ENCODE results near the gene CAMSAP3.

The CAMSAP3 gene

DNA sequence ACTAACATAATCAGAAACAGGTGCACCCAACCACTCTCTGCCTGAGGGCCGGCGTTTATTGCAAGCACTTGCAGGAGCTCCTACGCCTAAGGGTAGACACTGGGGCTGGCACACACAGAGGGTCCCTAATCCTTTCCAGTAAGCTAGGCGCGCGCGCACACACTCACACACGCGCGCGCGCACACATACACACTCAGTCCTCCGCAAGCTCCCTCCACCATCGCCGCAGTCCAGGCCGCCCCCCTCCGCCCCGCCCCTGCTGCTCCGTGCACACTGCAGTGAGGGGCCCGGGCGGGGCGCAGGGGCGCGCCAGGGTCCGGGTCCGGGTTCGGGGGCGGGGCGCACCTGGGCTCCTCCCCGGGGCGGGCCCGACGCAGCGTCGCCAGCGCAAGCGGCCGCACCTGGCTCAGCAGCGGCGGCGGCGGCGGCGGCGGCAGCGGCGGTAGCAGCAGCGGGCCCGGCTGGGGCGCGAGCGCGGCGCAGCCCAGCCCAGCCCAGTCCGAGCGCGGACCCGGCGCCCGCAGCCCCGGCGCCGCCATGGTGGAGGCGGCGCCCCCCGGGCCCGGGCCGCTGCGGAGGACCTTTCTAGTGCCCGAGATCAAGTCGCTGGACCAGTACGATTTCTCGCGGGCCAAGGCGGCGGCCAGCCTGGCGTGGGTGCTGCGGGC lies at the start of gene CAMSAP3:
Gene CAMSAP3, plus strand, starts transcription at position 398 of the 668 bp plus-strand sequence. Its CDS starts 140 bp downstream, at position 538.
- peak; percentile 14 for DNase-seq (ENCODE audit: low read depth)
- H3K4me3 ChIP-seq (ENCODE audit: control insufficient read depth, low read depth, low read length): no peak within 1 kb of the TSS

GRCh38 chr19:7545904-7546303 lies 49.8 kb upstream of the CAMSAP3 start:
- DNase-seq (ENCODE audit: low read depth): no peak
- TF ChIP-seq, protein P1, sequence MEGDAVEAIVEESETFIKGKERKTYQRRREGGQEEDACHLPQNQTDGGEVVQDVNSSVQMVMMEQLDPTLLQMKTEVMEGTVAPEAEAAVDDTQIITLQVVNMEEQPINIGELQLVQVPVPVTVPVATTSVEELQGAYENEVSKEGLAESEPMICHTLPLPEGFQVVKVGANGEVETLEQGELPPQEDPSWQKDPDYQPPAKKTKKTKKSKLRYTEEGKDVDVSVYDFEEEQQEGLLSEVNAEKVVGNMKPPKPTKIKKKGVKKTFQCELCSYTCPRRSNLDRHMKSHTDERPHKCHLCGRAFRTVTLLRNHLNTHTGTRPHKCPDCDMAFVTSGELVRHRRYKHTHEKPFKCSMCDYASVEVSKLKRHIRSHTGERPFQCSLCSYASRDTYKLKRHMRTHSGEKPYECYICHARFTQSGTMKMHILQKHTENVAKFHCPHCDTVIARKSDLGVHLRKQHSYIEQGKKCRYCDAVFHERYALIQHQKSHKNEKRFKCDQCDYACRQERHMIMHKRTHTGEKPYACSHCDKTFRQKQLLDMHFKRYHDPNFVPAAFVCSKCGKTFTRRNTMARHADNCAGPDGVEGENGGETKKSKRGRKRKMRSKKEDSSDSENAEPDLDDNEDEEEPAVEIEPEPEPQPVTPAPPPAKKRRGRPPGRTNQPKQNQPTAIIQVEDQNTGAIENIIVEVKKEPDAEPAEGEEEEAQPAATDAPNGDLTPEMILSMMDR (conservative IDR thresholded peaks at IDR 0.05; ENCODE audit: control insufficient read depth, insufficient read depth, low read depth, low read length): no peak
- H3K4me3 ChIP-seq (ENCODE audit: control insufficient read depth, low read depth, low read length): no peak overlapping the region

More for the DNA sequence above, at the start of gene CAMSAP3:
- TF ChIP-seq, protein P1 (conservative IDR thresholded peaks at IDR 0.05; ENCODE audit: control insufficient read depth, insufficient read depth, low read depth, low read length): no peak

GRCh38 chr19:7547159-7547558 lies 48.5 kb upstream of the CAMSAP3 start:
- TF ChIP-seq, protein P1 (conservative IDR thresholded peaks at IDR 0.05; ENCODE audit: control insufficient read depth, insufficient read depth, low read depth, low read length): no peak
- H3K4me3 ChIP-seq (ENCODE audit: control insufficient read depth, low read depth, low read length): no peak overlapping the region
- DNase-seq (ENCODE audit: low read depth): no peak

- no peak for DNase-seq (ENCODE audit: low read depth)
- no peak overlapping the region for H3K4me3 ChIP-seq (ENCODE audit: control insufficient read depth, low read depth, low read length)
- TF ChIP-seq, protein P1 (conservative IDR thresholded peaks at IDR 0.05; ENCODE audit: control insufficient read depth, insufficient read depth, low read depth, low read length): no peak
These were observed 46.1 kb upstream of the CAMSAP3 start for GRCh38 chr19:7549429-7550148.

DNA sequence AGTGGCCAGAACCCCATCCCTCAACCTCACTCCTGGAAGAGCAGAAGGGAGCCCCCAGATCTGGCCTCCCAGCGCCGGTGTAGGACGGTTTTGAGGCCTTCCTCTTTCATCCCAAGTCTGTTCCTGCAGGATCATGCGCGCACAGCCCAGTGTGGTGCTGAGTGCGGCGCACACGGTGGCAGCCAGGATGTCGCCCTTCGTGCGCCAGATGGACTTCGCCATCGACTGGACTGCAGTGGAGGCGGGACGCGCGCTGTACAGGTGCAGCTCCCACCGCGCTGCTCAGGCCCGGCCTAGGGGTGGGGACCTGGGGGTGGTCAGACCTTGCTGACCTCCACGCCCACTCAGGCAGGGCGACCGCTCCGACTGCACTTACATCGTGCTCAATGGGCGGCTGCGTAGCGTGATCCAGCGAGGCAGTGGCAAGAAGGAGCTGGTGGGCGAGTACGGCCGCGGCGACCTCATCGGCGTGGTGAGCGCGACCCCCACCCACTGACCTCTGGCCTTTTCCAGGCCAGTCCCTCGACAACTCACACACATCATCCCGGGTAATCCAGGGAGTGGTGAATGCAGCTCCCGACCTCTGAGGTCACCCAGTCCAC lies 45.4 kb upstream of the CAMSAP3 start:
- no peak for DNase-seq (ENCODE audit: low read depth)
- TF ChIP-seq, protein P1 (conservative IDR thresholded peaks at IDR 0.05; ENCODE audit: control insufficient read depth, insufficient read depth, low read depth, low read length): no peak
- H3K4me3 ChIP-seq (ENCODE audit: control insufficient read depth, low read depth, low read length): no peak overlapping the region

GRCh38 chr19:7550987-7551761 lies 44.5 kb upstream of the CAMSAP3 start:
- H3K4me3 ChIP-seq (ENCODE audit: control insufficient read depth, low read depth, low read length): no peak overlapping the region
- peak; percentile 41 for DNase-seq (ENCODE audit: low read depth)
- TF ChIP-seq, protein P1 (conservative IDR thresholded peaks at IDR 0.05; ENCODE audit: control insufficient read depth, insufficient read depth, low read depth, low read length): no peak
